C4-2B (cell line): ENCODE results near the gene BRAF.
"Not testable (repeated sequence)": the region's sequence is repeated elsewhere in the genome, so short reads cannot be mapped to it uniquely, and the experiment has no call there.

Source experiments
- H3K27ac ChIP-seq: fragments of 450-650 bp; 2 replicates; pipeline ENCODE4 v1.5.1; 2017
- CTCF ChIP-seq: fragments of 450-650 bp; conservative IDR thresholded peaks from 2 replicates; pipeline ENCODE4 v1.5.1; 2017; ENCODE audit warnings: mild to moderate bottlenecking
- ZFX ChIP-seq: fragments of 450-650 bp; IDR thresholded peaks from 2 replicates; pipeline ENCODE4 v1.6.1; 2017

Gene BRAF

GRCh38 chr7:140778975-140779374 lies 145.8 kb downstream of the BRAF start:
- H3K27ac ChIP-seq = no peak overlapping the region
- no peak for TF ChIP-seq CTCF
- no peak for TF ChIP-seq ZFX

GRCh38 chr7:140778568-140778967 lies 146.2 kb downstream of the BRAF start:
- TF ChIP-seq CTCF = no peak
- TF ChIP-seq ZFX = no peak

GRCh38 chr7:140774371-140774770 lies 150.4 kb downstream of the BRAF start:
- H3K27ac ChIP-seq = no peak overlapping the region
- TF ChIP-seq CTCF (no peak), ZFX (no peak)

More at GRCh38 chr7:140778568-140778967, 146.2 kb downstream of the BRAF start:
- no peak overlapping the region for H3K27ac ChIP-seq

- TF ChIP-seq ZFX = no peak
- TF ChIP-seq CTCF = no peak
- no peak overlapping the region for H3K27ac ChIP-seq
Measured at GRCh38 chr7:140773104-140773503, 151.6 kb downstream of the BRAF start.

- H3K27ac ChIP-seq = no peak overlapping the region
- no peak for TF ChIP-seq ZFX
- TF ChIP-seq CTCF = no peak
Measured at GRCh38 chr7:140771826-140772225, 152.9 kb downstream of the BRAF start.

- H3K27ac ChIP-seq = no peak overlapping the region
- TF ChIP-seq CTCF (no peak), ZFX (no peak)
Measured at GRCh38 chr7:140769852-140770251, 154.9 kb downstream of the BRAF start.

- no peak overlapping the region for H3K27ac ChIP-seq
- no peak for TF ChIP-seq CTCF
- no peak for TF ChIP-seq ZFX
Measured at GRCh38 chr7:140767418-140767817, 157.3 kb downstream of the BRAF start.

- not testable (repeated sequence) for H3K27ac ChIP-seq
Measured at GRCh38 chr7:140765441-140765840, 159.3 kb downstream of the BRAF start.

- not testable (repeated sequence) for H3K27ac ChIP-seq
Measured at GRCh38 chr7:140763166-140763565, 161.6 kb downstream of the BRAF start.

GRCh38 chr7:140761375-140761774 lies 163.4 kb downstream of the BRAF start:
- H3K27ac ChIP-seq = not testable (repeated sequence)
